EL (cell line): ENCODE measurements around the gene SHISA8.

ENCODE experiments used
- DNase-seq: peaks from one replicate; pipeline ENCODE4 v3.0.0-alpha.2; 2016

The SHISA8 gene

GRCh38 chr22:41913842-41914534, 886 bp downstream of the SHISA8 start:
- DNase-seq: no peak

- DNase-seq: no peak
These were observed 1.7 kb downstream of the SHISA8 start for GRCh38 chr22:41913040-41913719.

GRCh38 chr22:41912338-41913039, 2.4 kb downstream of the SHISA8 start:
- no peak for DNase-seq

DNA sequence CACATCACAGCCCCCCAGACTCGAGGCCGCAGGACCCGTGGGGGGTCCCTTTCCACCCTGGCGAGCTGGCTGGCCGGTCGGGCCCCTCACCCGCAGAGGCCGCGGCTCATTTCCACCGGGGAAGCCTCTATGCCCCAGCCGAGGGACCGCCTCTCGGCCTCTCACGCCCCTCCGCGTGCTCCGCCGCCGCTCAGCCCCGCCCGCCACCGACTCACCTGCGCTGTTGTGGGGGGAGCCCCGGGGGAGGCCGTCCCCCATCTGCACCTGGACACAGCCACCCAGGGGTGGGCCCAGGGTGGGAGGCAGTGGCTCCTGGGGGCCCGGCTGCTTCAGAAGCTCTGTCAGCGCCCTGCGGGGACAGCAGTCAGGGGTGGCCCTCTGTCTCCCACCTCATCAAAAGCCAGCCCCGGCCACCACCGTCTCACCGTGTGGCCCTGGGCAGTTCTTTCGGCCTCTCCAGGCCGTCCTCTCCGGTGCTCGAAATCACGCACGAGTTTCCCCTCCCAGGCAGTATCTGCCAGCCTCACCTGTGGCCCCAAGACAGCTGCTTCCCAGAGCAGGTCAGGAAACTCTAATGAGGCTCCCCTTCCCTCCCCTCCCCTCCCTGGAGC, 3.8 kb downstream of the SHISA8 start:
- DNase-seq: no peak

DNA sequence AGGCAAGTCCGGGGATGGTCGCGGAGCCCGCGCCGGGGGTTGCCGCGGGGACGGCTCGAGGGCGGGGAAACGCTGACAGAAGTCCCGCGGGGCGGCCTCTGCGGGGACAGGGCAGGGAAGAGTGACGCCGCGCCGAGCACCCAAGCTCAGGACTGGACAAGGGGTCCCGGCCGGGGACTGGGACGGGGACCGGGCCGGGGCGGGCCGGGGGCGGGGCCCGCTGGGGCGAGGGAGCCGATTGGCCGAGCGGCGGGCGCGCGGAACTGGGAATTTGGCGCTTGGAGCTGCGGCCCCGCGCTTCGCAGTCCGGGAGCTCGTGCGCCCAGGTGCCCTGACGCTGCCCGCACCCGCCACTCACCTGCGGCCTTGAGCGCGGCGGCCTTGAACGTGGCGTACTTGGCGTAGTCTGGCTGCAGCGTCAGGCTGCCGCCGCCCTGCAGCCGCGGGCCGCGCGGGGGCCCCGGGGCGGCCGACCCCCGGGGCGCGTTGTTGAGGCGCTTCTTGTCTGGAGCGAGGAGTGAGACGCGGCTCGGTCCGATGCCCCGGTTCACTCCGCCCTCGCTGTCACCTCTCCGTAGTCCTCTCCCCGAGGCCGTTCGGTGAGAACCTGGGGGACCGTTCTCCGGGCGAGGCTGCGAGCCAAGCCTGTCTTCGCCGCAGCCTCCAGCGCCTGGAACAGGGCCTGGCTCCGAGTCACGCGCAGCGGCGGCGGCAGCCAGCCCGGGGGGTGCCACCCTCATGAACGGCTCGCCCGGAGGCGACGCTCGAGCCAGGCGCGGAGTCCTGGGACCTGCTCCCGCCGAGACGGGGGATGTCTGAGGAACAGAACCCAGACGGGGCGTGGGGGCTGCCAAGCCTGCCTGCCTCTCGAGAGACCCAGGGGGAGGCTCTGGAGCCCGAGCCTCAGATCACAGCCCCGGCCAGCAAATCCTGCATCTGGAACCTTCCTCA, 4.5 kb downstream of the SHISA8 start:
- DNase-seq: peak; percentile 44

DNA sequence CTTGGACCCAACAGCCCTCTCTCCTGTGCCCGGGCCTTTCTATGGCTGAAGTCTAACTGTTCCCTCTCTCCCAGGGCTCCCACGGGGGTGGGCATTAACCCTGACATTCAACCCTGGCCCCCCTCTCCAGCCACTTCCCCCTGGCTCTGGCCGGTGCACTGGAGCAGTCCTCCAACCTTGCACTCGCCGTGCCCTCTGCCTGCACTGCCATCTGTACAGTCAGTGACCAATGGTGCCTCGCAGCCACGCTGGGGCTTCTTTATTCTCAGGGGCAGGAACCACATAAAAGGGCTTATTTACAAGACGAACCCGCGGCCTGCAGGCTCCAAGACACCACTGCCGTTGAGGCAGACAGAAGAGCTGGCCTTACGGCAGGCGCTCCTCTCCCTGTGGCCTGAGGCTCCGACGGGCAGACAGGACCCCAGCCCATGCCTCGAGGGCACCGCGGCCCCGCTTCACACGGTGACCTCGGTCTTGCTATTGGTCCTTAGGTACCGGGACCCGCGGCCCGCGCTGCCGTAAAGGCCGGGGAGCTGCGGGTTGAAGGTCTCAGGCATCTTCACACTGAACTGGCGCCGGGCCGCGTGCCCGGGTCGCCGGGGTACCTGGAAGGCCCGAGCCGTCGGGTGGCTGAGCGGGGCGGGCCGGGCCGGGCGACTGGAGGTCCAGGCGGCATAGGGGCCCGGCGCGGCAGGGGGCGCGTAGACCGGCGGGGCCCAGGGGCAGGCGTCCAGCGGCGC, 5.4 kb downstream of the SHISA8 start:
- DNase-seq: no peak

GRCh38 chr22:41908411-41909309, 6.2 kb downstream of the SHISA8 start:
- DNase-seq: no peak

DNA sequence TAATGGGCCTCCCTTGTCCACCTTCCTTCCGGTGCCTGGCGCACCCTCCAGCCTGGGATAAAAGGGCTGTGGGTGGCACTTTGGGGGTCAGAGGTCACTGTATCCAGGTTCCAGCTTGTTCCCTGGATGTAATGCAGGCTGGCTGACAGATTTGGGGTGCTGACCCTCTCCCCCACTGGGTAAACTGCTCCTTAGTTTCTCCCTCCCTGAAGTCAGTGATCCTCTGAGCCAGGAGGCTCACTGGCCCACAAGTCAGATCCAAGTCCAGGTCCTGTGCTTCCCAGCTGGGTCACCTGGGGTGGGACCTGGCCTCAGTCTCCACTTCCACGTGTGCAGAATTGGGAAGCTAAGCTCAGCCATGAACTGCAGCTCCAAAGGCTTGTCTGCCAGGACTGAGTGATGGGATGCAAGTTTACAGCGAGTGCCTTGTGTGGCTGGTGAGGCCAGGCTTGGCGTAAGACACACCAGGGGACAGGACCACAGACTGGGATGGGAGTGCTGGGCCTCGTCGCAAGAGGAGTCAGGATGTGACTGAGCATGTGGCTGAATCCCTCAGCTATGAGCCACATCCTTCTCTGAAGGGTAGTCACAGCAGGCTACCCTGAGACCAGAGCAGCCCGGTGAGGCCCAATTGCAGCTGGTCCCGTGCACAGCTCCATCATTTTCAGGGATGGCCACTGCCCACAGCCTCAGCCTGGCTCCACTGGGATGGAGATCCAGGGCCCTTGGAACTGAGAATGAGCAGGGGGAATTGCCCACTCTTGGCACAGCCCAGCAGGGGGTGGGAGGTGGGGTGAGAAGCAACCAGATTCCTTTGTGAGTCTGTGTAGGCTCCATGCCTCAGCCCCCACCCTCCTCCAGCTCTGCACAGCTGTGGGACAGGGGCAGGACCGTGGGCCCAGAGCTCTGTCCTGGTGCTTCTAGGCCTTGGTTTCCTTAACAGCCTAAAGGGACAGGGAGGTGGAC, 7.2 kb downstream of the SHISA8 start:
- DNase-seq: no peak

DNA sequence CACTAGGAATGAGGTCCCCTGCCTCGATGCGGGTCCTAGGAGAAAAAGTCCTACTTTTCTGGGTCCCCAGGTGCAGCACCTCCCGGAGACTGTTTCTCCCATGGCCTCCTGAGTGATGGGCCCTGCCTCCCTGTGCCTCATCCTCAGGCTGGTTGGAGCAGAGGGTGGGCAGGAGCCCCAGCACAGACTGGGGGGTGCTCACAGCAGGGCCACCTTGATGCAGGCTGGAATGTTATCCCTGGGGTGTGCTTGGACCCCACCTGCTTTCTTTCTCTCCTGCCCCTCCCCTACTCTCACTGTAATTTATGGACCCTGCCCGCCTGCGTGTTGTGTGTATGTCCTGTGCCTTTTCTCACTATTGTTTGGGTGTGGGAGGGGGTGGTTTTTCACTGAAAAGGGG, 8.1 kb downstream of the SHISA8 start:
- DNase-seq: no peak

GRCh38 chr22:41905411-41906202, 9.3 kb downstream of the SHISA8 start:
- DNase-seq: no peak

- no peak for DNase-seq
These were observed 10.1 kb downstream of the SHISA8 start for GRCh38 chr22:41904450-41905410.

- no peak for DNase-seq
These were observed 11.9 kb downstream of the SHISA8 start for GRCh38 chr22:41902932-41903421.

DNA sequence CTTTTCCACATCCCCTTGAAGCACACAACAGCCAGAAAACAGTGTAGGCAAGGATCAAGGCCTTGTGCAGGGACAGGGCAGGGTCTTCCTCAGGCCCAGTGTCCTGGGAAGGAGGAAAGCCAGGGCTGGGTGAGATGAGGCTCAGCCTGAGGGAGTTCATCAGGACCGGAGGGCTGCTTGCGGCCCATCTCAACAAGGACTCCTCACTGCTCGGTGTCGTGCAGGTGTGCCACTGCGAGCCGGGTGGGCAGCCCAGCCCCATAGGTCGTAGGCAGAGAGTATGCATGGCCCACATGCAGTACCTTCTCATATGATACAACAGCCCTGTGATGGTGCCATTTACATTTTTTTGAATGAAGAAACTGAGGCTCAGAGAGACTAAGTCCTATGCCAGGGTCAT, 12.9 kb downstream of the SHISA8 start:
- no peak for DNase-seq

DNA sequence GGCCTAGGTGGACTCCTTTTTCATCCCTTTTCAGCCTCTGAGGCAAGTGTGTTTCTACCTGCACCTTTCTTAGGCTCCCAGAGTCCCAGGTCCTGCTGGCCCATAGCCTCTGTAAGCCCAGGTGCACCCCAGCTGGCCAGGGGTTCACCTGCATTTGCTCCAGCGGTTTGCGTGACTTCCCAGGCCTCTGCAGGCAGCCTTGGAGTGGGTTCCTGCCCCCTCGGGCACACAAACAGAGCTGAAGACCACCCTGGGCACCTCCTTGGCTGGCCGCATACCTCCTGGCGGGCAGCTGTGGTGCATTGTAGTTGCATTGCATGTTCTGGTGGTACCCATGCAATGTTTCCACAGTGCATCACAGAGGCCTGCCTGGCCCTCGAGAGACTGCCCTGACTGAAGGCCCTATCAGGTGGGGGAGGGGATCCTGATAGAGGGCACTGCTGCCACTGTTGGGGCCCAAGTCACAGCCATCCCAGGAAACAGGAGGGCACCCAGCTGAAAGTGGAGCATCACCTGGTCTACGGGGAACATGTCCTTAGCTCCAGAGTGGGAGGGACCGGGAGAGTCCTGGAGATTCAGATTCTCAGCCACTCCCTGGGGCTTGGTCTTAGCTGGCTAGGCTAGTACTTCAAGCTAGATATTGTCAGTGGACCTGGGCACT, 14.1 kb downstream of the SHISA8 start:
- no peak for DNase-seq

DNA sequence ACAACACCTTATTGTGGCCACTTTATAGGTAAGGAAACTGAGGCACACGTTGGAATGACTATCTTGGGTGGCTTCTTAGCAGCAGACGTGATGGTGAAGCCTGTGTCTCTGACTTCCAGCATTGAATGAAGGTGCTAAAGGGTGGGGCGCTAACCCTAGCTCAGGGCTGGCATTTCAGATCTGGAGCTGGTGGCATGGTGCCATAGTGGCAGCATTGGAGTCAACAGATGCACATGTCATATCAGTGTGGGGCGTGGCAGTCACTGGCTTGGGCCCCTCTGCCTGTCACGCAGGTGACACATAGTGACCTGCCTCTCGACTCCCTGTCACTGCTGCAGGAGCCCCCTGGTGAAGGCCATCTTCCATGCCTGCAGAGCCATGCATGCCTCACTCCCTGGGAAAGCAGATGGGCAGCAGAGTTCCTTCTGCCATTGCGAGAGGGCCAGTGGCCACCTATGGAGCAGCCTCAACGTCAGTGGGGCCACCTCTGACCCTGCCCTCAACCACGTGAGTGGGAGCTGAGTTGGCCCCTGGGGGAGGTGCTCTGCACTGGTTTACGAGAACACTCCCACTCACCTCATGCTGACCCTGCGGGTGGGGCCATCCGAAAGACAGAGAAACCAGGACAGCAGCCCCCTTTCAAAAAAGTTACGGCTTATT, 14.8 kb downstream of the SHISA8 start:
- DNase-seq: no peak

DNA sequence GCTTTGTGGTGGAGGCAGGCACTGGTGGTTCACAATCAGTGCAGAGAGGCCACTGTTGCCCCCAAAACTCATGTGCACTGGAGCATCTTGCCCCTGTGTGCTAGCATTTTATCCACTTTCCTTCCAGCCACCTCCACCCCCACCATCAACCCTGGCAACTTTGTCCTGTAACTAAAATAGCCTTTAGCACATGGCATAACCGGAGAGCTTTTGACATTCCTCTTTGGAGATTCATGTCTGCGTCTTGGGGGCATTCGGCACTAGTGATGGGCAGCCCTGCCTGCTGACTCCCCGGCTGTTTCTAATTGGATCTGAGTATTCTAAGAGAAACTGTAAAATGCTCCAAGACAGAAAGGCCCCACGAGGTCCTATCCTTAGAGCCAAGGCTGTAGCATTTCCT, 15.8 kb downstream of the SHISA8 start:
- DNase-seq: no peak
